A549 (cell line): Measurements from ENCODE around the gene ZKSCAN7. TPM values are rescaled to one million over a fixed set of nuclear protein-coding genes. Genes with fewer than 3 reads are reported as not detected.
"Not testable (repeated sequence)": the region's sequence is repeated elsewhere in the genome, so short reads cannot be mapped to it uniquely, and the experiment has no call there.

Experiments used
- ATAC-seq, 2 experiments: fragments of 200-7000 bp in 1 of 2; fragments of >200 bp in 1 of 2; cut with Nextera tagmentation in 1 of 2; cut with Tn5 transposase in 1 of 2; 3 replicates each; pipeline versions ENCODE4 v1.8.0 to v1.9.1; 2018 to 2020; ENCODE audit warnings: mild to moderate bottlenecking in 1 of 2, moderate library complexity in 1 of 2
- CTCF ChIA-PET: fragments of 300-600 bp; sonication (Branson Sonifier 250); formaldehyde crosslinking; extraction: SDS; loops from one replicate; lab custom pipeline; 2021; ENCODE audit warnings: antibody characterized with exemption, inconsistent platforms; lab: Yijun Ruan, JAX
- POLR2A ChIA-PET: fragments of 350-600 bp; formaldehyde crosslinking; extraction: SDS; loops from one replicate; lab custom pipeline; 2021; ENCODE audit warnings: antibody characterized with exemption, inconsistent platforms; lab: Yijun Ruan, JAX
- DNase-seq, 2 experiments: peaks; one replicate each; pipeline versions ENCODE4 v3.0.0 to v3.0.0-alpha.2; 2011 to 2016; ENCODE audit warnings: low read depth in 1 of 2, low spot score in 1 of 2
- FAIRE-seq: peaks from 2 replicates; lab custom pipeline; 2011; peaks lifted over from hg19 to GRCh38; lab: Jason Lieb, UNC
- H3K27ac ChIP-seq, 2 experiments: fragments of >200 bp; sonication (Bioruptor Twin); formaldehyde crosslinking; 3 replicates each; pipeline ENCODE4 v1.5.1; 2016 to 2017
- H3K4me1 ChIP-seq: fragments of >200 bp; sonication (Bioruptor Twin); formaldehyde crosslinking; 3 replicates; pipeline ENCODE4 v1.6.1; 2016
- H3K4me2 ChIP-seq: fragments of >200 bp; sonication (Bioruptor Twin); formaldehyde crosslinking; 3 replicates; pipeline ENCODE4 v1.6.1; 2016
- H3K4me3 ChIP-seq: fragments of >200 bp; sonication (Bioruptor Twin); formaldehyde crosslinking; 3 replicates; pipeline ENCODE4 v1.5.1; 2016
- H3K9me3 ChIP-seq: fragments of >200 bp; sonication (Bioruptor Twin); formaldehyde crosslinking; 3 replicates; pipeline ENCODE4 v1.6.1; 2016
- BHLHE40 ChIP-seq: IDR thresholded peaks from 2 replicates; pipeline ENCODE4 v1.6.1; 2012; ENCODE audit warnings: low read depth, low read length, inconsistent platforms
- CEBPB ChIP-seq, 2 experiments: fragments of >200 bp in 1 of 2; sonication (Bioruptor Twin) in 1 of 2; formaldehyde crosslinking in 1 of 2; IDR thresholded peaks; 2 replicates each; pipeline ENCODE4 v1.6.1; 2012 to 2016
- EHF ChIP-seq: fragments of 250-450 bp; sonication (Bioruptor Pico); IDR thresholded peaks from 2 replicates; pipeline ENCODE4 v1.5.0; 2020; ENCODE audit warnings: mild to moderate bottlenecking
- EHMT2 ChIP-seq: fragments of 200-600 bp; sonication (generic); IDR thresholded peaks from 2 replicates; pipeline ENCODE4 v1.6.1; 2016; ENCODE audit warnings: antibody characterized with exemption, low read depth, mild to moderate bottlenecking, moderate library complexity
- FOSL2 ChIP-seq, 2 experiments: fragments of 450-650 bp in 1 of 2; fragments of >200 bp in 1 of 2; sonication (Bioruptor Twin) in 1 of 2; formaldehyde crosslinking; IDR thresholded peaks; 2 replicates each; pipeline versions ENCODE4 v1.5.0 to v1.6.1; 2016 to 2020; ENCODE audit warnings: mild to moderate bottlenecking in 1 of 2, moderate library complexity in 1 of 2
- FOXS1 ChIP-seq: fragments of 250-450 bp; sonication (Bioruptor Pico); IDR thresholded peaks from 2 replicates; pipeline ENCODE4 v1.5.0; 2020; ENCODE audit warnings: mild to moderate bottlenecking, moderate library complexity
- HOXB13 ChIP-seq: fragments of 250-450 bp; sonication (Bioruptor Pico); IDR thresholded peaks from 2 replicates; pipeline ENCODE4 v1.5.0; 2020; ENCODE audit warnings: low read depth, mild to moderate bottlenecking, moderate library complexity
- MYC ChIP-seq: IDR thresholded peaks from 2 replicates; pipeline ENCODE4 v1.6.1; 2012; ENCODE audit warnings: mild to moderate bottlenecking, inconsistent platforms, low read length, improper control_type of control experiment, borderline replicate concordance
- NFE2L2 ChIP-seq: fragments of 150-350 bp; conservative IDR thresholded peaks from 2 replicates; pipeline ENCODE4 v1.6.1; 2014; ENCODE audit warnings: low read length
- NR3C1 ChIP-seq: fragments of >200 bp; sonication (Bioruptor Twin); formaldehyde crosslinking; IDR thresholded peaks from 3 replicates; pipeline ENCODE4 v1.6.1; 2017
- POLR2AphosphoS2 ChIP-seq: conservative IDR thresholded peaks from 2 replicates; pipeline ENCODE4 v1.6.1; 2012; ENCODE audit warnings: low read length, improper control_type of control experiment, inconsistent platforms
- RAD21 ChIP-seq, 2 experiments: fragments of >200 bp in 1 of 2; sonication (Bioruptor Twin) in 1 of 2; formaldehyde crosslinking in 1 of 2; IDR thresholded peaks in 1 of 2; conservative IDR thresholded peaks in 1 of 2; 2 replicates in 1 of 2; 3 replicates in 1 of 2; pipeline ENCODE4 v1.6.1; 2012 to 2018; ENCODE audit warnings: inconsistent platforms in 1 of 2
- RNF2 ChIP-seq: fragments of 200-600 bp; sonication (generic); IDR thresholded peaks from 2 replicates; pipeline ENCODE4 v1.6.1; 2016; ENCODE audit warnings: low read depth, mild to moderate bottlenecking, antibody characterized with exemption, moderate library complexity, borderline replicate concordance
- ZFP36 ChIP-seq: fragments of 450-650 bp; IDR thresholded peaks from 2 replicates; pipeline ENCODE4 v1.6.1; 2014; ENCODE audit warnings: borderline replicate concordance; ENCODE audit not compliant: partially characterized antibody
- WGBS: methylation state at CpG from one replicate; pipeline ENCODE4 v1.1.6; 2017; ENCODE audit errors: missing lambda C conversion rate; 5-methylcytosine and 5-hydroxymethylcytosine counted together
- polyA plus RNA-seq, 4 experiments: library from polyadenylated mRNA; depleted of rRNA in 3 of 4; stranded (reverse); fragments of >200 nt; fragmentation: RNase III in 1 of 4; extraction: RNeasy Plus Mini Kit Qiagen cat#74134 plus additional on column Dnase treatment in 1 of 4; gene quantifications; 2 replicates in 3 of 4; 3 replicates in 1 of 4; pipeline ENCODE4 v1.2.3, GENCODE V29; 2011 to 2017
- TF ChIP-seq, protein P1 (sequence below): fragments of 250-450 bp; sonication (Bioruptor Pico); IDR thresholded peaks from 2 replicates; pipeline ENCODE4 v1.5.0; 2020; ENCODE audit warnings: low read depth, mild to moderate bottlenecking, moderate library complexity
- TF ChIP-seq, protein P2 (sequence below): fragments of >200 bp; sonication (Bioruptor Twin); formaldehyde crosslinking; IDR thresholded peaks from 2 replicates; pipeline ENCODE4 v1.6.1; 2016

ZKSCAN7 gene
- polyA plus RNA-seq, 2 of the 4 experiments (the other 2 are of a cell fraction): not detected

DNA sequence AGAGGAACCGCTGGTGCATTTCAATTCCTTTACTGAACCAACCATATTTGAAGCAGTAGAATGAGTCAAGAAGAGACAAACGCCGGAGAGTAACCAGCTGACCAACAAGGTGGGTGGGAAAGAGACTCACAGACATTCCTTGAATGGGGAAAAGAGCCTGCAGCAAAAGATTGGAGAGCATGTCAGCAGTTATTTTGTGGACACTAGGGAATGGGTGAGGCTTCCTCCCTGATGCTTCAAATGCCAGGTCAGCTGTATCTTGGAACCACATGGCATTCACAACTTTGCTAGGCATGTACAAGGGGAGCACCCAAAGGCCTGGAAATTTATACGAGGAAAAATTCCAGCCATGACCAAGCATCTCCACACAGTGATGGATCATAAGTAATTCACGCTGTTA is 29.9 kb upstream of the ZKSCAN7 start:
- POLR2A ChIA-PET: no interaction called here
- CTCF ChIA-PET: no interaction called here
- no peak for DNase-seq
- H3K4me3 ChIP-seq: no peak overlapping the region
- no peak overlapping the region for H3K27ac ChIP-seq
- H3K4me2 ChIP-seq: no peak overlapping the region
- no peak for ATAC-seq
- peaks cover 4% of the 10 kb centered on the region; the same call in 2 of the 3 replicates for H3K9me3 ChIP-seq
- no peaks in the 10 kb centered on the region for H3K4me1 ChIP-seq
- WGBS: 10% methylated on average over 5 of the region's 5 CpGs
- no peak for FAIRE-seq
- TF ChIP-seq NFE2L2 (no peak), EHF (CRISPR knock-in tag) (no peak), EHMT2 (no peak), HOXB13 (no peak), RNF2 (no peak)
- TF ChIP-seq, protein P1, sequence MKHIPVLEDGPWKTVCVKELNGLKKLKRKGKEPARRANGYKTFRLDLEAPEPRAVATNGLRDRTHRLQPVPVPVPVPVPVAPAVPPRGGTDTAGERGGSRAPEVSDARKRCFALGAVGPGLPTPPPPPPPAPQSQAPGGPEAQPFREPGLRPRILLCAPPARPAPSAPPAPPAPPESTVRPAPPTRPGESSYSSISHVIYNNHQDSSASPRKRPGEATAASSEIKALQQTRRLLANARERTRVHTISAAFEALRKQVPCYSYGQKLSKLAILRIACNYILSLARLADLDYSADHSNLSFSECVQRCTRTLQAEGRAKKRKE: no peak
- TF ChIP-seq, protein P2, sequence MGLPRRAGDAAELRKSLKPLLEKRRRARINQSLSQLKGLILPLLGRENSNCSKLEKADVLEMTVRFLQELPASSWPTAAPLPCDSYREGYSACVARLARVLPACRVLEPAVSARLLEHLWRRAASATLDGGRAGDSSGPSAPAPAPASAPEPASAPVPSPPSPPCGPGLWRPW: no peak
- TF ChIP-seq, all 56 proteins: peak for 0

DNA sequence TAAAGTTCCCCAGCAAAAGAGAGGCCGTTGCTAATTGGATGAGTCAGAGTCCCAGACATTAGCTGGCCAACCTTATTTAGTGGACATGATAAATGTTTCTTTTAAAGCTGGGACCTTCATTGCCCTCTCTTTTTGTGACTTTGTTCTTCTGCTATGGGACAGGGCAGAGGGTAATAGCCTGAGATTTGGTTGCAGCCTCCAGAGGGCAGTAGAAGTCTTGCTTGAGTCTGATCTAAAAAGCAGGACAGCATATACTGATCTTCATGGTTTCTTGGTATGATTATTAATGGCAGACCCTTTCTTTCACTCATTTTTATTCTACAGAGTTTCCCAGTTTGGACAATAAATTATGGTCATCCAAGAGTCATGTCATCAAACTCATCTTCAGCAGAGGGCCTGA is 25.1 kb upstream of the ZKSCAN7 start:
- Histone ChIP-seq H3K4me3 (no peak overlapping the region), H3K4me2 (no peak overlapping the region), H3K9me3 (peaks cover 8% of the 10 kb centered on the region; the same call in 2 of the 3 replicates), H3K4me1 (no peaks in the 10 kb centered on the region), H3K27ac (no peak overlapping the region)
- CTCF ChIA-PET: no interaction called here
- 0 out of 5 replicates have a peak, but pooled peaks of 1 of the 2 experiments have one; percentile 13 for TF ChIP-seq RAD21 (conservative IDR thresholded peaks at IDR 0.05 in 1 of 2, IDR thresholded peaks at IDR 0.05 in 1 of 2)
- TF ChIP-seq NR3C1: no peak
- TF ChIP-seq, all 56 proteins: peak for 1
- POLR2A ChIA-PET: no interaction called here
- FAIRE-seq: no peak
- DNase-seq: no peak
- WGBS: 0% methylated on average over 1 of the region's 1 CpG
- ATAC-seq: no peak

DNA sequence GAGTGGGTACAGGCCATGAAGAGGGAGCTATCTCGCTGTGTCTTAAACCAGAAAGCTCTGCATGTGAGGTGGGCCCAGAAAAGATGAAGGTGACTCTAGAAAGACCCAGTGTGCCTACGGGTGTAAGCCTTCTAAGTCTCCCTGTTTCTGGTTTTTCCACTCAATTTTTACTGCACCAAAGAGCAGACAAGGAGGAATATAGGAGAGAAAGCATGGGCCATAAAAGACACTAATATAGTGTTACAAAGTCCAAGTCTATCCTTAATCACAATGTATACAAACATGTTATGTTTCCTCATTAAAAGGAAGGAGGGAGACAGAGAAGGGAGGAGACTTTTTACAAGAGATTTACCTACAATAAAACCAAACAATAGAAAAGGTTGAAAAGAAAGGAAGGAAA is 24.1 kb upstream of the ZKSCAN7 start:
- ChIA-PET POLR2A (no interaction called here), CTCF (interaction anchor here (0.7 kb wide), 1 partner anchor 400 kb away, joined by 3 read pairs; no protein-coding TSS in a partner anchor)
- DNase-seq (no peak), FAIRE-seq (no peak), ATAC-seq (no peak)
- Histone ChIP-seq H3K4me2 (no peak overlapping the region), H3K4me3 (no peak overlapping the region), H3K27ac (no peak overlapping the region), H3K4me1 (no peaks in the 10 kb centered on the region), H3K9me3 (peaks cover 8% of the 10 kb centered on the region; the same call in 2 of the 3 replicates)
- 0% methylated on average over 2 of the region's 2 CpGs for WGBS
- TF ChIP-seq CEBPB (IDR thresholded peaks at IDR 0.05) (no peak), EHMT2 (no peak), FOSL2 (IDR thresholded peaks at IDR 0.05) (no peak), FOSL2 (CRISPR knock-in tag; IDR thresholded peaks at IDR 0.05) (no peak), FOXS1 (CRISPR knock-in tag) (no peak), BHLHE40 (no peak), MYC (no peak), NFE2L2 (no peak), POLR2AphosphoS2 (no peak), ZFP36 (no peak)
- TF ChIP-seq, protein P1: no peak

DNA sequence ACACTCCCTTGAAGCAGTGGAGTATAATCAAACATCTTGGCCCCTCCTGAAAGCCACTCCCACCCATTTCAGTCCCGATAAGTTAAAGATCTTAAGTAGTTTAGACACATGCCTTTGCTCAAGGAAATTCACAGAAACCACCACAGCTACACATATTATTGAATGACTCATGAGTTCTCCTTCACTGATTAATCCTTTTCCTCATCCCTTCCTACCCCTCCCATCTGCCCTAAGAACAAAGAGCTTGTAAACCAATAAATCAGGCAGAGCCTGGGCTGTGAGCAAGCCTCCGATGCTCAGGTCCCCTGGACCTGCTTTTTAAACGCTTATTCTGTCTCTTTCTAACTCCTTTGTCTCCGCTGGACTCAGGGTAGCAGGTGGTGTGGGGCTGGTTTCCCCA is 20.3 kb upstream of the ZKSCAN7 start:
- DNase-seq, H3K9me3 ChIP-seq, ATAC-seq, CTCF ChIA-PET, POLR2A ChIA-PET, H3K4me2 ChIP-seq, H3K4me3 ChIP-seq, FAIRE-seq, H3K27ac ChIP-seq, H3K4me1 ChIP-seq: not testable (repeated sequence)
- WGBS: 2% methylated on average over 4 of the region's 4 CpGs
